Activated naive CD4-positive, alpha-beta T cell treated with anti-CD3 and anti-CD28 coated beads for 36 hours (primary cell): ENCODE results near the gene POLR2A. TPM values are rescaled to one million over a fixed set of nuclear protein-coding genes. Genes with fewer than 3 reads are reported as not detected.

Experiments used
- CTCF ChIA-PET: fragments of 350-600 bp; sonication (Branson Sonifier 250); formaldehyde crosslinking; loops from one replicate; lab custom pipeline; 2021; ENCODE audit warnings: antibody characterized with exemption; lab: Charles Lee
- DNase-seq: peaks from one replicate; pipeline ENCODE4 v3.0.0-alpha.2; 2020
- H3K27ac Mint-ChIP-seq: one replicate; pipeline ENCODE4 v1.8.0; 2021; ENCODE audit warnings: mild to moderate bottlenecking, mixed read lengths
- H3K27me3 Mint-ChIP-seq: one replicate; pipeline ENCODE4 v1.8.0; 2021; ENCODE audit warnings: low read depth, mixed read lengths
- H3K36me3 Mint-ChIP-seq: one replicate; pipeline ENCODE4 v1.8.0; 2021; ENCODE audit warnings: low read depth, mixed read lengths
- H3K4me1 Mint-ChIP-seq: one replicate; pipeline ENCODE4 v1.8.0; 2021; ENCODE audit warnings: low read depth, mixed read lengths
- H3K4me3 Mint-ChIP-seq: one replicate; pipeline ENCODE4 v1.8.0; 2021; ENCODE audit warnings: mild to moderate bottlenecking, moderate library complexity, mixed read lengths
- H3K9me3 Mint-ChIP-seq: one replicate; pipeline ENCODE4 v1.8.0; 2021; ENCODE audit warnings: mixed read lengths
- intact Hi-C: fragments of 100-400 bp; cut with micrococcal nuclease; formaldehyde crosslinking; loops from one replicate; pipeline ENCODE4 v1.15.1; 2023
- total RNA-seq, 2 experiments: library from RNA; stranded (reverse); gene quantifications; one replicate each; pipeline ENCODE4 v1.2.3, GENCODE V29; 2021

POLR2A gene
- total RNA-seq, 2 experiments from 2014 or later, result 204 to 205 TPM

DNA sequence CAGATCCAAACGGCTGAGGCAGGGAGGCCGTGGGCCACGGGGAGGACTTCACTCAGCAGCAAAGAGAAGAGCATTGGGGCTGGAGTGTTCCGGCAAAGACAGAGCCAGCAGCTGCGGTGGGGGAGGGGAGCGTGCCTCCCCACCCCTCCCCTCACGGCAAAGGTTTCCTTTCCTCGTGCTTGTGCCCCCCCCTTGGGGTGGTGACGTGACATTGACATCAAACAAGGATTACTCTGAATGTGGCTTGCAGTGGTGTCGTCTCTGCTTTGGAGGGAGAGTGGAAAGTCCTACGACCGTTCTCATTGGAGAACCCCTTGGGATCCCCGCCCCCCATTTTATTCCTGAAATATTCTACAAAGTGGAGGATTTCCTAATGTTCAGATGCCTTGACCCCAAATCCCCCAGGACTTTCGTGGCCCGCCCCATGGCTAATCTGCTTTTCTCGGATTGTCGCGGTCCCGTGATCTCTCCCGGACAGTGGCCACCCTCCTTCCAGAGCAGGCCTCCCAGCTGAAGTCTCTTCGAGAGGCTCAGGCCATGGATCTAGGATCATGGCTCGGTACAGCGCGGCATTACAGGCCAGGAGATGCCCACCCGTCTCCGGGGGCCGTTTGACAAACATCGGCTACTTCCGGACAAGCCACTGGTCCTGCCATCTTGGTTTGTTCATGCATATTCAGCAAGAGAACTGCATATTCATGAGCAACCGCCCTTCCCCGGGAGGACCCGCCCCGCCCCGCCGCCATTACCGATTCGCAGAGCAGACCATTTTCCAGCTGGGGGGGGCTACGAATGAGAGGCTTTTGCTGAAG lies 705 bp upstream of the POLR2A start:
- DNase-seq, result peak; percentile 97
- CTCF ChIA-PET, result interaction anchor here (0.6 to 4.5 kb wide), 3 partner anchors 30 to 146 kb away, joined by 3 to 23 read pairs (median 4); partner anchors contain the start of gene TMEM102
- Mint-ChIP-seq H3K27ac (peak overlapping the region; percentile 100), H3K27me3 (no peaks in the 10 kb centered on the region), H3K36me3 (peaks cover 22% of the 10 kb centered on the region), H3K4me3 (peak overlapping the region; percentile 93), H3K4me1 (peaks cover 66% of the 10 kb centered on the region), H3K9me3 (no peaks in the 10 kb centered on the region)
- intact Hi-C loops, result loop anchor here (1.0 to 10.0 kb wide), 16 partner anchors 28 to 841 kb away; partner anchors contain the start of genes DVL2, ELP5, KDM6B and KIAA0753

DNA sequence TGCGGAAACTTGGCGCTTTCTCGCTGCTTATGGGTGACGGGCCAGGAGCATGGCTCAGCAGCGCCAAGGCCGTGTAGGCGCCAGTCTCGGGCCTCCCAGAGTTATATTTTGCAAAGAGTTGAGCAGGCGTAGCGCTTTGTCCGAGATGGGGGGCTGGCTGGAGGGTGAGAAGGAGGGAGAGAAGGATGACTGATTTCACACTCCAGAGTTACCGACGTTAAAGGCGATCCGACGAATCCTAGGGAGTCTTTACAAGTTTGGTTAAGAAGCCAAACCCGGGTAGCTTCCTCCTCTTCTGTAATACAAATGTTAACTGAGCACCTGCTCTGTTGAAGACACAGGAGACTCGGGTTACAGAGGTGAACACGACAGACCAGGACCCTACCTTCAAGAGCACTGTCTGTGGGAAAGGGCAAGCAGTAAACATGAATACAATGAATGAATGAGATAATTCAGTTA lies 782 bp downstream of the POLR2A start:
- Mint-ChIP-seq H3K27me3 (no peaks in the 10 kb centered on the region), H3K4me3 (peak overlapping the region; percentile 93), H3K4me1 (peaks cover 74% of the 10 kb centered on the region), H3K27ac (peak overlapping the region; percentile 100), H3K9me3 (no peaks in the 10 kb centered on the region), H3K36me3 (peaks cover 24% of the 10 kb centered on the region)
- intact Hi-C loops, result loop anchor here (1.0 to 10.0 kb wide), 16 partner anchors 30 to 843 kb away; partner anchors contain the start of genes DVL2, ELP5, KDM6B and KIAA0753
- DNase-seq, result no peak
- CTCF ChIA-PET, result interaction anchor here (0.6 to 4.5 kb wide), 5 partner anchors 20 to 76 kb away, joined by 3 to 23 read pairs (median 4); partner anchors contain the start of gene TMEM102

GRCh38 chr17:7486181-7486580 lies 2.0 kb downstream of the POLR2A start:
- Mint-ChIP-seq H3K4me1 (peaks cover 73% of the 10 kb centered on the region), H3K36me3 (peaks cover 28% of the 10 kb centered on the region), H3K4me3 (peak overlapping the region; percentile 93), H3K9me3 (no peaks in the 10 kb centered on the region), H3K27ac (peak overlapping the region; percentile 71), H3K27me3 (no peaks in the 10 kb centered on the region)
- DNase-seq, result no peak
- CTCF ChIA-PET, result interaction anchor here (0.6 to 4.5 kb wide), 6 partner anchors 28 to 214 kb away, joined by 3 to 23 read pairs (median 4); partner anchors contain the start of gene TMEM102
- intact Hi-C loops, result loop anchor here (10.0 kb wide), 1 partner anchor 669 kb away; the partner anchor contains the start of gene PER1

DNA sequence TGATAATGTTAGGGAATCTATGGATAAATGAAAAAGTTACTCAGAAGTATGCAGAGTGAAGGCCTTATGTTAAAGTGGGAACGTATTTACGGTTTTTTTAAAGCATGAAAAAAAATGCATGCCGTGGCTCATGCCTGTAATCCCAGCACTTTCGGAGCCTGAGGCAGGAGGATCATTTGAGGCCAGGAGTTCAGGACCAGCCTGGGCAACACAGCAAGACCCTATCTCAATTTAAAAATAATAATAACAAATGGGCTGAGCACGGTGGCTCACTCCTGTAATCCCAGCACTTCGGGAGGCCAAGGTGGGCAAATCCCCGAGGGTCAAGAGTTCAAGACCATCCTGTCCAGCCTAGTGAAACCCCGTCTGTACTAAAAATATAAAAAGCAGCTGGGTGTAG lies 6.0 kb downstream of the POLR2A start:
- no peak overlapping the region for H3K27ac Mint-ChIP-seq
- H3K9me3 Mint-ChIP-seq, result no peaks in the 10 kb centered on the region
- H3K4me1 Mint-ChIP-seq, result peaks cover 72% of the 10 kb centered on the region
- intact Hi-C loops, result no loop called here
- no peak overlapping the region for H3K4me3 Mint-ChIP-seq
- peaks cover 35% of the 10 kb centered on the region for H3K36me3 Mint-ChIP-seq
- CTCF ChIA-PET, result interaction anchor here (0.8 to 1.2 kb wide), 3 partner anchors 16 to 53 kb away, joined by 3 to 4 read pairs (median 3); no protein-coding TSS in a partner anchor
- DNase-seq, result no peak
- no peaks in the 10 kb centered on the region for H3K27me3 Mint-ChIP-seq

- no peak overlapping the region for H3K4me3 Mint-ChIP-seq
- CTCF ChIA-PET, result interaction anchor here (1.2 kb wide), 1 partner anchor 38 kb away, joined by 3 read pairs; no protein-coding TSS in a partner anchor
- no peaks in the 10 kb centered on the region for H3K27me3 Mint-ChIP-seq
- no peak overlapping the region for H3K27ac Mint-ChIP-seq
- DNase-seq, result no peak
- H3K9me3 Mint-ChIP-seq, result no peaks in the 10 kb centered on the region
- H3K36me3 Mint-ChIP-seq, result peaks cover 39% of the 10 kb centered on the region
- peaks cover 61% of the 10 kb centered on the region for H3K4me1 Mint-ChIP-seq
- intact Hi-C loops, result no loop called here
Observed at GRCh38 chr17:7491583-7491982, 7.4 kb downstream of the POLR2A start.

- no peaks in the 10 kb centered on the region for H3K27me3 Mint-ChIP-seq
- peaks cover 45% of the 10 kb centered on the region for H3K36me3 Mint-ChIP-seq
- CTCF ChIA-PET, result interaction anchor here (0.5 kb wide), 1 partner anchor 125 kb away, joined by 3 read pairs; no protein-coding TSS in a partner anchor
- no peaks in the 10 kb centered on the region for H3K9me3 Mint-ChIP-seq
- peaks cover 41% of the 10 kb centered on the region for H3K4me1 Mint-ChIP-seq
- H3K27ac Mint-ChIP-seq, result no peak overlapping the region
- intact Hi-C loops, result no loop called here
- no peak for DNase-seq
- no peak overlapping the region for H3K4me3 Mint-ChIP-seq
Observed at GRCh38 chr17:7493941-7494340, 9.8 kb downstream of the POLR2A start.

- intact Hi-C loops, result no loop called here
- no peak overlapping the region for H3K4me3 Mint-ChIP-seq
- H3K27ac Mint-ChIP-seq, result no peak overlapping the region
- CTCF ChIA-PET, result interaction anchor here (0.6 to 1.5 kb wide), 2 partner anchors 19 to 65 kb away, joined by 3 read pairs; no protein-coding TSS in a partner anchor
- DNase-seq, result no peak
- H3K9me3 Mint-ChIP-seq, result no peaks in the 10 kb centered on the region
- H3K4me1 Mint-ChIP-seq, result peaks cover 25% of the 10 kb centered on the region
- H3K36me3 Mint-ChIP-seq, result peaks cover 53% of the 10 kb centered on the region
- no peaks in the 10 kb centered on the region for H3K27me3 Mint-ChIP-seq
Observed at GRCh38 chr17:7495906-7496434, 11.8 kb downstream of the POLR2A start.

GRCh38 chr17:7496470-7497183 lies 12.5 kb downstream of the POLR2A start:
- H3K36me3 Mint-ChIP-seq, result peaks cover 60% of the 10 kb centered on the region
- H3K27ac Mint-ChIP-seq, result no peak overlapping the region
- CTCF ChIA-PET, result interaction anchor here (0.7 to 1.5 kb wide), 3 partner anchors 17 to 64 kb away, joined by 3 to 5 read pairs (median 3); no protein-coding TSS in a partner anchor
- no peak for DNase-seq
- H3K9me3 Mint-ChIP-seq, result no peaks in the 10 kb centered on the region
- intact Hi-C loops, result no loop called here
- H3K4me1 Mint-ChIP-seq, result peaks cover 22% of the 10 kb centered on the region
- H3K4me3 Mint-ChIP-seq, result no peak overlapping the region
- H3K27me3 Mint-ChIP-seq, result no peaks in the 10 kb centered on the region

- CTCF ChIA-PET, result interaction anchor here (0.6 to 1.5 kb wide), 4 partner anchors 16 to 88 kb away, joined by 3 to 5 read pairs (median 3); no protein-coding TSS in a partner anchor
- H3K4me3 Mint-ChIP-seq, result no peak overlapping the region
- H3K36me3 Mint-ChIP-seq, result peaks cover 65% of the 10 kb centered on the region
- DNase-seq, result no peak
- intact Hi-C loops, result no loop called here
- no peaks in the 10 kb centered on the region for H3K27me3 Mint-ChIP-seq
- no peak overlapping the region for H3K27ac Mint-ChIP-seq
- H3K4me1 Mint-ChIP-seq, result peaks cover 16% of the 10 kb centered on the region
- H3K9me3 Mint-ChIP-seq, result no peaks in the 10 kb centered on the region
Observed at GRCh38 chr17:7497228-7497627, 13.1 kb downstream of the POLR2A start.

DNA sequence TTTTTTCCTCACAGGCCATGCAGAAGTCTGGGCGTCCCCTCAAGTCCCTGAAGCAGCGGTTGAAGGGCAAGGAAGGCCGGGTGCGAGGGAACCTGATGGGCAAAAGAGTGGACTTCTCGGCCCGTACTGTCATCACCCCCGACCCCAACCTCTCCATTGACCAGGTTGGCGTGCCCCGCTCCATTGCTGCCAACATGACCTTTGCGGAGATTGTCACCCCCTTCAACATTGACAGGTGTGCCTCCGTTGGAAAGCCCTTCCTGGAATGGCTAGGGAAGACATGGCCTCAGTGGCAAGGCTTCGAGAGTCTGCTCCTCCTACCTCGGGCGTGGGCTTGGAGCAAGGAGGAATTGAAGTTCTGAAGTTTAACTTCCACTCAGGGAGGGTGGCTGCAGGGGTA lies 13.5 kb downstream of the POLR2A start:
- Mint-ChIP-seq H3K36me3 (peaks cover 66% of the 10 kb centered on the region), H3K4me1 (peaks cover 14% of the 10 kb centered on the region), H3K27me3 (no peaks in the 10 kb centered on the region), H3K4me3 (no peak overlapping the region), H3K27ac (no peak overlapping the region), H3K9me3 (no peaks in the 10 kb centered on the region)
- intact Hi-C loops, result no loop called here
- CTCF ChIA-PET, result interaction anchor here (0.6 to 1.5 kb wide), 3 partner anchors 16 to 87 kb away, joined by 3 to 5 read pairs (median 3); no protein-coding TSS in a partner anchor
- no peak for DNase-seq

DNA sequence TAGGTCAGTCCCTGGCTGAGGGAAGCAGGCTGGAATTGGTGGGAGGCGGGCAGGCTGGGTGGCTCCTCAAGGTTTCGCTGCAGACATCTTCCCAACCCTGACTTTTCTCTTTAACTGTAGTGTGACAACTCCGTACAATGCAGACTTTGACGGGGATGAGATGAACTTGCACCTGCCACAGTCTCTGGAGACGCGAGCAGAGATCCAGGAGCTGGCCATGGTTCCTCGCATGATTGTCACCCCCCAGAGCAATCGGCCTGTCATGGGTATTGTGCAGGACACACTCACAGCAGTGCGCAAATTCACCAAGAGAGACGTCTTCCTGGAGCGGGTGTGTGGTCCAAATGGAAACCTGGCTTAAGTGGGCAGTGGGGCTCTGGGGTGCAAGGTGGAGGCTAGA lies 15.0 kb downstream of the POLR2A start:
- intact Hi-C loops, result no loop called here
- CTCF ChIA-PET, result no interaction called here
- Mint-ChIP-seq H3K27ac (peak overlapping the region; percentile 36), H3K4me3 (no peak overlapping the region), H3K4me1 (no peaks in the 10 kb centered on the region), H3K9me3 (no peaks in the 10 kb centered on the region), H3K27me3 (no peaks in the 10 kb centered on the region), H3K36me3 (peaks cover 69% of the 10 kb centered on the region)
- DNase-seq, result no peak
